ENCODE results near the gene NR5A1.

Gene NR5A1

GRCh38 chr9:124550072-124550471 lies 42.9 kb upstream of the NR5A1 start:
- Histone ChIP-seq H3K4me1 (no peaks in the 10 kb centered on the region), H3K9me3 (no peaks in the 10 kb centered on the region), H3K27me3 (no peaks in the 10 kb centered on the region), H3K4me3 (no peak overlapping the region), H3K36me3 (no peaks in the 10 kb centered on the region), H3K27ac (no peak overlapping the region)
- no peak for TF ChIP-seq CTCF (IDR thresholded peaks at IDR 0.05)
- intact Hi-C loops (cut with DNase I; ENCODE audit: low total_unique reads), result no loop called here
- DNase-seq, result no peak

- no peak for DNase-seq
- intact Hi-C loops (cut with DNase I; ENCODE audit: low total_unique reads), result no loop called here
- TF ChIP-seq CTCF (IDR thresholded peaks at IDR 0.05), result no peak
- Histone ChIP-seq H3K36me3 (no peaks in the 10 kb centered on the region), H3K9me3 (no peaks in the 10 kb centered on the region), H3K4me1 (no peaks in the 10 kb centered on the region), H3K27me3 (no peaks in the 10 kb centered on the region), H3K4me3 (no peak overlapping the region), H3K27ac (no peak overlapping the region)
Measured at GRCh38 chr9:124549016-124549415, 41.8 kb upstream of the NR5A1 start.

DNA sequence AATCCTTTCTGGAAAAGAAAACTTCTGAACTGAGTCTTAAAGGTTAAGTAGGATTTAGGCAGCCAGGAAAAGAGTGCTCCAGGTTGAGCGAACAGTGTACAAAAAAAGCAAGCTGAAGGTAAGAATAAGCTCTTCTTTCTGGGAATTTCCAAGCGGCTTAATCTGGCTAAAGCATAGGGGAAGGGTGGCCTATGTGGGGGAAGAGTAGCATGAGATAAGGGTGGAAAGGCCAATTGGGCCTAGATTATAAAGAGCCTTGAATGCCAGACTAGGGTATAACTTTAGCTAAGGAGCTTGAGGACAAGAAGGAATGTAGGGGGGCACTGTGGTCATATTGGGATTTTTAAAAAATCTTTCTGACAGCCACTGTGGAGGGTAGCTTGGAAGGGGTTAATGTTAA lies 37.3 kb upstream of the NR5A1 start:
- no peak for DNase-seq
- Histone ChIP-seq H3K27ac (no peak overlapping the region), H3K27me3 (no peaks in the 10 kb centered on the region), H3K4me3 (no peak overlapping the region), H3K36me3 (no peaks in the 10 kb centered on the region), H3K9me3 (no peaks in the 10 kb centered on the region), H3K4me1 (no peaks in the 10 kb centered on the region)
- TF ChIP-seq CTCF (IDR thresholded peaks at IDR 0.05), result no peak
- intact Hi-C loops (cut with DNase I; ENCODE audit: low total_unique reads), result no loop called here

GRCh38 chr9:124541824-124542223 lies 34.6 kb upstream of the NR5A1 start:
- Histone ChIP-seq H3K36me3 (no peaks in the 10 kb centered on the region), H3K27ac (no peak overlapping the region), H3K4me3 (no peak overlapping the region), H3K4me1 (no peaks in the 10 kb centered on the region), H3K9me3 (no peaks in the 10 kb centered on the region), H3K27me3 (no peaks in the 10 kb centered on the region)
- TF ChIP-seq CTCF (IDR thresholded peaks at IDR 0.05), result no peak
- DNase-seq, result no peak
- intact Hi-C loops (cut with DNase I; ENCODE audit: low total_unique reads), result no loop called here

DNA sequence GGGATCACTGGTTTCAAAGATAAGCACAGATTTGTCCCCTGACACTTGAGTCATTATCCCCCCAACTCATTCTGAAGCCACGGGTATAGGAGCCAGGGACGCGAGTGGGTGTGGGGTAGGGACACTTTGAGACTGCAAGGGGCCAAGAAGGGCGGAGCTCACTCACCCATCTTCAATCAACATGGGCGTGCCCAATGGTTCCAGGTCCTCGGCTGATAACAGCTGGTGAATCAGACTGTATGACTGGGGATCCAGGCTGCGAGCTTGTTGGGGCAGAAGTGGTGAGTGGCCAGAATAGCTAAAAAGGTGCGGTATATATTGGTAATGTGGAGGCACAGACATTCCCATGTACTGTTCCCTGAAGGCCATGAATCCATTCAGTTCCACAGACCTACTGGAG lies 30.7 kb upstream of the NR5A1 start:
- H3K36me3 ChIP-seq, result no peaks in the 10 kb centered on the region
- TF ChIP-seq CTCF (IDR thresholded peaks at IDR 0.05), result no peak
- intact Hi-C loops (cut with DNase I; ENCODE audit: low total_unique reads), result loop anchor here (10.0 kb wide), 1 partner anchor 413 kb away; no protein-coding TSS in a partner anchor
- DNase-seq, result no peak
- H3K27ac ChIP-seq, result no peak overlapping the region
- no peaks in the 10 kb centered on the region for H3K27me3 ChIP-seq
- no peaks in the 10 kb centered on the region for H3K4me1 ChIP-seq
- no peaks in the 10 kb centered on the region for H3K9me3 ChIP-seq
- no peak overlapping the region for H3K4me3 ChIP-seq

DNA sequence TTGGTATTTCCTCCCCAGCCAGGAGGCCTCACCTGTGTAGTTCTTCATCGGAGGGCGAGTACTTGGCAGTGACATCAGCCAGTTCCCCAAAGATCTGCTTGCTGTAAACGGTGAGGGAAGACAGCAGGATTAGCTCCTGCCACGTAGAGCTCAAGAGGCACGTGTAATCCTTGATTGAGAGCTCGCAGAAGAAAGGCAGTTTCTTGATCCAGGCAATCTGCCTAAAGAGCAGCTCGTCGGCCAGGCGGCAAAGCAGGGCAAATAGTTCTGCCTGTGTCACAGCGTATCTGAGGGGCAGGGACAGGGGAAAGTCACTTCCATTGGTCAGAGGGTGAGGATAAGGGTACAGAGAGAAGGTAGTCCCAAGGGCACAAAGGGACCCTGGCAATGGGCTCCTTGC lies 28.6 kb upstream of the NR5A1 start:
- no peaks in the 10 kb centered on the region for H3K4me1 ChIP-seq
- intact Hi-C loops (cut with DNase I; ENCODE audit: low total_unique reads), result loop anchor here (10.0 kb wide), 1 partner anchor 411 kb away; no protein-coding TSS in a partner anchor
- no peaks in the 10 kb centered on the region for H3K36me3 ChIP-seq
- no peaks in the 10 kb centered on the region for H3K9me3 ChIP-seq
- H3K27me3 ChIP-seq, result no peaks in the 10 kb centered on the region
- H3K4me3 ChIP-seq, result no peak overlapping the region
- no peak for DNase-seq
- no peak for TF ChIP-seq CTCF (IDR thresholded peaks at IDR 0.05)
- no peak overlapping the region for H3K27ac ChIP-seq
